Liver (tissue), 3 donors: ENCODE results near the gene UGT1A5.

ENCODE experiments used
- FOXA1 ChIP-seq: IDR thresholded peaks from 2 replicates; pipeline ENCODE4 v1.6.1; 2016; ENCODE audit warnings: antibody characterized with exemption
- GABPA ChIP-seq, 2 donors: IDR thresholded peaks in 1 of 2; conservative IDR thresholded peaks in 1 of 2; 2 replicates each; pipeline ENCODE4 v1.6.1; 2016; ENCODE audit warnings: antibody characterized with exemption in 2 of 2, mild to moderate bottlenecking in 1 of 2, moderate library complexity in 1 of 2
- HNF4G ChIP-seq: IDR thresholded peaks from 2 replicates; pipeline ENCODE4 v1.6.1; 2016; ENCODE audit warnings: antibody characterized with exemption
- NR2F2 ChIP-seq: IDR thresholded peaks from 2 replicates; pipeline ENCODE4 v1.6.1; 2016; ENCODE audit warnings: antibody characterized with exemption
- RAD21 ChIP-seq, 2 donors: IDR thresholded peaks; 2 replicates each; pipeline ENCODE4 v1.6.1; 2016; ENCODE audit warnings: antibody characterized with exemption in 2 of 2, mild to moderate bottlenecking in 2 of 2
- TAF1 ChIP-seq: conservative IDR thresholded peaks from 2 replicates; pipeline ENCODE4 v1.6.1; 2016; ENCODE audit warnings: antibody characterized with exemption, mild to moderate bottlenecking
- YY1 ChIP-seq: IDR thresholded peaks from 2 replicates; pipeline ENCODE4 v1.6.1; 2016; ENCODE audit warnings: antibody characterized with exemption, mild to moderate bottlenecking
- TF ChIP-seq, protein P1 (sequence below): fragments of 150-350 bp; IDR thresholded peaks from 2 replicates; pipeline ENCODE4 v1.5.1; 2017; ENCODE audit warnings: improper control_type of control experiment, low read depth, low read length; ENCODE audit not compliant: missing input control
- TF ChIP-seq, protein P2 (sequence below): IDR thresholded peaks from 2 replicates; pipeline ENCODE4 v1.6.1; 2016; ENCODE audit warnings: antibody characterized with exemption
- TF ChIP-seq, protein P3 (sequence below): IDR thresholded peaks from 2 replicates; pipeline ENCODE4 v1.6.1; 2016; ENCODE audit warnings: antibody characterized with exemption
- TF ChIP-seq, protein P4 (sequence below): IDR thresholded peaks from 2 replicates; pipeline ENCODE4 v1.6.1; 2016; ENCODE audit warnings: antibody characterized with exemption
- donor health status: healthy.
- donor health status: healthy.

DNA sequence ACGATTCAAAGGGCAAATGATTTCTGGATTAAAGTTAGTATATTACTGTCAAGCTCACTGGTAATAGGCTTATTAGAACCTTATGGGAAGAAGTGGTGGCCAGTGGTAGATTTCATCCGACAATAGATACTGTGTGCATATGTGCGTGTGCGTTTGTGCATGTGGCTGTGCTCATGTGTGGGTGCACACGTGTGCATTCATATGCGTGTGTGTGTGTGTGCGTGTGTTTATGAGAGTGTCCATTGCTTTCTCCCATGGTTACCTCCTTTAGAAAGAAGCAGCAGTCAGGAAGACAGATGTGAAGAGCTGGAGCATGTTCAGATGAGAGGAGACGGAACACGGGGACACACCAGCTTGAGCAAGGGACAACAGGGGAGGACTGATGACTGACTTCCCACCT lies 56.6 kb downstream of the UGT1A5 start:
- TF ChIP-seq, protein P1, sequence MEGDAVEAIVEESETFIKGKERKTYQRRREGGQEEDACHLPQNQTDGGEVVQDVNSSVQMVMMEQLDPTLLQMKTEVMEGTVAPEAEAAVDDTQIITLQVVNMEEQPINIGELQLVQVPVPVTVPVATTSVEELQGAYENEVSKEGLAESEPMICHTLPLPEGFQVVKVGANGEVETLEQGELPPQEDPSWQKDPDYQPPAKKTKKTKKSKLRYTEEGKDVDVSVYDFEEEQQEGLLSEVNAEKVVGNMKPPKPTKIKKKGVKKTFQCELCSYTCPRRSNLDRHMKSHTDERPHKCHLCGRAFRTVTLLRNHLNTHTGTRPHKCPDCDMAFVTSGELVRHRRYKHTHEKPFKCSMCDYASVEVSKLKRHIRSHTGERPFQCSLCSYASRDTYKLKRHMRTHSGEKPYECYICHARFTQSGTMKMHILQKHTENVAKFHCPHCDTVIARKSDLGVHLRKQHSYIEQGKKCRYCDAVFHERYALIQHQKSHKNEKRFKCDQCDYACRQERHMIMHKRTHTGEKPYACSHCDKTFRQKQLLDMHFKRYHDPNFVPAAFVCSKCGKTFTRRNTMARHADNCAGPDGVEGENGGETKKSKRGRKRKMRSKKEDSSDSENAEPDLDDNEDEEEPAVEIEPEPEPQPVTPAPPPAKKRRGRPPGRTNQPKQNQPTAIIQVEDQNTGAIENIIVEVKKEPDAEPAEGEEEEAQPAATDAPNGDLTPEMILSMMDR, result no peak
- TF ChIP-seq TAF1 (no peak), GABPA (IDR thresholded peaks at IDR 0.05 in 1 of 2, conservative IDR thresholded peaks at IDR 0.05 in 1 of 2) (no peak), NR2F2 (no peak), HNF4G (no peak), FOXA1 (no peak), RAD21 (IDR thresholded peaks at IDR 0.05) (no peak), YY1 (no peak)
- TF ChIP-seq, protein P2, sequence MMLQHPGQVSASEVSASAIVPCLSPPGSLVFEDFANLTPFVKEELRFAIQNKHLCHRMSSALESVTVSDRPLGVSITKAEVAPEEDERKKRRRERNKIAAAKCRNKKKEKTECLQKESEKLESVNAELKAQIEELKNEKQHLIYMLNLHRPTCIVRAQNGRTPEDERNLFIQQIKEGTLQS, result no peak
- TF ChIP-seq, protein P3, sequence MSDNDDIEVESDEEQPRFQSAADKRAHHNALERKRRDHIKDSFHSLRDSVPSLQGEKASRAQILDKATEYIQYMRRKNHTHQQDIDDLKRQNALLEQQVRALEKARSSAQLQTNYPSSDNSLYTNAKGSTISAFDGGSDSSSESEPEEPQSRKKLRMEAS, result no peak
- TF ChIP-seq, protein P4, sequence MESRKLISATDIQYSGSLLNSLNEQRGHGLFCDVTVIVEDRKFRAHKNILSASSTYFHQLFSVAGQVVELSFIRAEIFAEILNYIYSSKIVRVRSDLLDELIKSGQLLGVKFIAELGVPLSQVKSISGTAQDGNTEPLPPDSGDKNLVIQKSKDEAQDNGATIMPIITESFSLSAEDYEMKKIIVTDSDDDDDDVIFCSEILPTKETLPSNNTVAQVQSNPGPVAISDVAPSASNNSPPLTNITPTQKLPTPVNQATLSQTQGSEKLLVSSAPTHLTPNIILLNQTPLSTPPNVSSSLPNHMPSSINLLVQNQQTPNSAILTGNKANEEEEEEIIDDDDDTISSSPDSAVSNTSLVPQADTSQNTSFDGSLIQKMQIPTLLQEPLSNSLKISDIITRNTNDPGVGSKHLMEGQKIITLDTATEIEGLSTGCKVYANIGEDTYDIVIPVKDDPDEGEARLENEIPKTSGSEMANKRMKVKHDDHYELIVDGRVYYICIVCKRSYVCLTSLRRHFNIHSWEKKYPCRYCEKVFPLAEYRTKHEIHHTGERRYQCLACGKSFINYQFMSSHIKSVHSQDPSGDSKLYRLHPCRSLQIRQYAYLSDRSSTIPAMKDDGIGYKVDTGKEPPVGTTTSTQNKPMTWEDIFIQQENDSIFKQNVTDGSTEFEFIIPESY, result no peak
